Measurements from ENCODE around the gene SEC16A.

The SEC16A gene

GRCh38 chr9:136527721-136528710 lies 45.2 kb upstream of the SEC16A start:
- Histone ChIP-seq H3K23ac (ENCODE audit: low read depth, low read length, poor library complexity) (peak overlapping the region; percentile 55), H2BK15ac (ENCODE audit: low read length) (peak overlapping the region; percentile 97), H4K8ac (ENCODE audit: low read depth, low read length) (no peak overlapping the region), H4K91ac (ENCODE audit: low read depth, low read length, poor library complexity) (no peak overlapping the region), H3K36me3 (replicated peaks in 1 of 2; ENCODE audit: control insufficient read depth in 2 of 2, insufficient read depth in 2 of 2, low read length in 2 of 2) (peaks cover 14 to 43% of the 10 kb centered on the region in 2 donors), H2BK120ac (ENCODE audit: low read depth, low read length) (no peak overlapping the region), H3K9ac (ENCODE audit: low read depth, low read length, poor library complexity) (no peak overlapping the region), H3K4me2 (ENCODE audit: insufficient read depth, low read length, poor library complexity, severe bottlenecking) (no peak overlapping the region), H3K18ac (ENCODE audit: low read length) (peak overlapping the region; percentile 96), H2BK5ac (ENCODE audit: low read length) (peak overlapping the region; percentile 95), H2AK5ac (ENCODE audit: low read depth, low read length) (peak overlapping the region; percentile 99), H3K4me1 (ENCODE audit: control insufficient read depth in 2 of 2, insufficient read depth in 1 of 2, low read depth in 1 of 2, low read length in 2 of 2) (peaks cover 0 to 57% of the 10 kb centered on the region in 2 donors), H3K4me3 (ENCODE audit: low read length in 2 of 2) (no peak overlapping the region), H3K27me3 (ENCODE audit: control insufficient read depth in 3 of 3, insufficient read depth in 3 of 3, low read depth in 1 of 3, low read length in 3 of 3) (no peaks in the 10 kb centered on the region), H3K79me1 (ENCODE audit: low read depth, low read length) (peaks cover 50% of the 10 kb centered on the region), H3K4ac (ENCODE audit: low read length) (peak overlapping the region; percentile 76), H3K14ac (ENCODE audit: low read length) (no peak overlapping the region), H3K9me3 (replicated peaks in 1 of 2; ENCODE audit: control insufficient read depth in 2 of 2, insufficient read depth in 1 of 2, low read depth in 1 of 2, low read length in 2 of 2) (peaks cover 0 to 2% of the 10 kb centered on the region in 2 donors), H2BK12ac (ENCODE audit: low read length) (peak overlapping the region; percentile 82), H3K27ac (replicated peaks; ENCODE audit: low read length) (peak overlapping the region; percentile 83), H2AFZ (ENCODE audit: low read length) (no peak overlapping the region)
- no peak for DNase-seq (ENCODE audit: low spot score)
- no CpG with 5 or more reads among the region's 34 CpGs for WGBS, 2 donors (ENCODE audit: extremely low coverage in 2 of 2, insufficient read length in 2 of 2, insufficient replicate concordance in 1 of 2)

DNA sequence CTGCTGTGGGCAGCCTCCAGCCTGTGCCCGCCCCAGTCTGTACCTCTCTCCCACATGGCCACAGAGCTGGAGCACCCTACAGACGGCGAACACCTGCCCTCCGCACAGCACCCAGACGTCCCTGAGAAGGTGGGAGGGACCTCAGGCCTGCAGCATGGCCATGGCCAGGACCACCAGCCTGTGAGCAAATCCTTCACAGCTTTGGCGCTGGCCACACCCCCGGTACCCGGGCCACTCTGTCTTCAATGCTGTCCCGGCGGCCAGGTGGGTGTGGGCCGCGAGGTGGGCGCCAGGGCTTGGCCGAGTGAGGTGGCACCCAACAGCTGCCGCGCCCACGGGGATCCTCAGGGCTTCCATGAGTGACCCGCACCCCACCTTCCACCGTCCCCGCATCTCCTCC lies 44.3 kb upstream of the SEC16A start:
- H3K27me3 ChIP-seq (ENCODE audit: control insufficient read depth in 3 of 3, insufficient read depth in 3 of 3, low read depth in 1 of 3, low read length in 3 of 3): no peaks in the 10 kb centered on the region
- peak overlapping the region; percentile 96 for H3K18ac ChIP-seq (ENCODE audit: low read length)
- no peak overlapping the region for H2AFZ ChIP-seq (ENCODE audit: low read length)
- H4K8ac ChIP-seq (ENCODE audit: low read depth, low read length): peak overlapping the region; percentile 82
- H2BK12ac ChIP-seq (ENCODE audit: low read length): peak overlapping the region; percentile 82
- H3K4me1 ChIP-seq (ENCODE audit: control insufficient read depth in 2 of 2, insufficient read depth in 1 of 2, low read depth in 1 of 2, low read length in 2 of 2): peaks cover 0 to 56% of the 10 kb centered on the region in 2 donors
- peak overlapping the region; percentile 99 for H2AK5ac ChIP-seq (ENCODE audit: low read depth, low read length)
- peak overlapping the region; percentile 31 for H3K4me2 ChIP-seq (ENCODE audit: insufficient read depth, low read length, poor library complexity, severe bottlenecking)
- no peak overlapping the region for H2BK120ac ChIP-seq (ENCODE audit: low read depth, low read length)
- WGBS, 2 donors (ENCODE audit: extremely low coverage in 2 of 2, insufficient read length in 2 of 2, insufficient replicate concordance in 1 of 2): no CpG with 5 or more reads among the region's 20 CpGs
- DNase-seq (ENCODE audit: low spot score): no peak
- peaks cover 21 to 46% of the 10 kb centered on the region in 2 donors for H3K36me3 ChIP-seq (replicated peaks in 1 of 2; ENCODE audit: control insufficient read depth in 2 of 2, insufficient read depth in 2 of 2, low read length in 2 of 2)
- H3K4me3 ChIP-seq (ENCODE audit: low read length in 2 of 2): no peak overlapping the region
- H2BK15ac ChIP-seq (ENCODE audit: low read length): peak overlapping the region; percentile 97
- H3K9me3 ChIP-seq (replicated peaks in 1 of 2; ENCODE audit: control insufficient read depth in 2 of 2, insufficient read depth in 1 of 2, low read depth in 1 of 2, low read length in 2 of 2): peaks cover 0 to 2% of the 10 kb centered on the region in 2 donors
- H4K91ac ChIP-seq (ENCODE audit: low read depth, low read length, poor library complexity): no peak overlapping the region
- peak overlapping the region; percentile 85 for H3K23ac ChIP-seq (ENCODE audit: low read depth, low read length, poor library complexity)
- H3K79me1 ChIP-seq (ENCODE audit: low read depth, low read length): peaks cover 54% of the 10 kb centered on the region
- H3K9ac ChIP-seq (ENCODE audit: low read depth, low read length, poor library complexity): peak overlapping the region; percentile 44
- H3K14ac ChIP-seq (ENCODE audit: low read length): peak overlapping the region; percentile 98
- peak overlapping the region; percentile 95 for H2BK5ac ChIP-seq (ENCODE audit: low read length)
- peak overlapping the region; percentile 83 for H3K27ac ChIP-seq (replicated peaks; ENCODE audit: low read length)
- peak overlapping the region; percentile 84 for H3K4ac ChIP-seq (ENCODE audit: low read length)

GRCh38 chr9:136526625-136527066 lies 43.8 kb upstream of the SEC16A start:
- Histone ChIP-seq H2BK15ac (ENCODE audit: low read length) (peak overlapping the region; percentile 97), H2BK12ac (ENCODE audit: low read length) (peak overlapping the region; percentile 94), H3K23ac (ENCODE audit: low read depth, low read length, poor library complexity) (peak overlapping the region; percentile 85), H3K27me3 (ENCODE audit: control insufficient read depth in 3 of 3, insufficient read depth in 3 of 3, low read depth in 1 of 3, low read length in 3 of 3) (no peaks in the 10 kb centered on the region), H3K4me3 (ENCODE audit: low read length in 2 of 2) (no peak overlapping the region), H3K4ac (ENCODE audit: low read length) (peak overlapping the region; percentile 84), H2AFZ (ENCODE audit: low read length) (no peak overlapping the region), H2BK120ac (ENCODE audit: low read depth, low read length) (peak overlapping the region; percentile 87), H3K18ac (ENCODE audit: low read length) (peak overlapping the region; percentile 96), H3K9me3 (replicated peaks in 1 of 2; ENCODE audit: control insufficient read depth in 2 of 2, insufficient read depth in 1 of 2, low read depth in 1 of 2, low read length in 2 of 2) (peaks cover 0 to 2% of the 10 kb centered on the region in 2 donors), H3K4me1 (ENCODE audit: control insufficient read depth in 2 of 2, insufficient read depth in 1 of 2, low read depth in 1 of 2, low read length in 2 of 2) (peaks cover 0 to 52% of the 10 kb centered on the region in 2 donors), H3K79me1 (ENCODE audit: low read depth, low read length) (peaks cover 55% of the 10 kb centered on the region), H2BK5ac (ENCODE audit: low read length) (peak overlapping the region; percentile 95), H3K4me2 (ENCODE audit: insufficient read depth, low read length, poor library complexity, severe bottlenecking) (peak overlapping the region; percentile 31), H3K14ac (ENCODE audit: low read length) (peak overlapping the region; percentile 98), H4K91ac (ENCODE audit: low read depth, low read length, poor library complexity) (no peak overlapping the region), H3K36me3 (replicated peaks in 1 of 2; ENCODE audit: control insufficient read depth in 2 of 2, insufficient read depth in 2 of 2, low read length in 2 of 2) (peaks cover 22 to 48% of the 10 kb centered on the region in 2 donors), H3K27ac (replicated peaks; ENCODE audit: low read length) (peak overlapping the region; percentile 83), H3K9ac (ENCODE audit: low read depth, low read length, poor library complexity) (peak overlapping the region; percentile 44), H2AK5ac (ENCODE audit: low read depth, low read length) (peak overlapping the region; percentile 99), H4K8ac (ENCODE audit: low read depth, low read length) (peak overlapping the region; percentile 65)
- no CpG with 5 or more reads among the region's 30 CpGs for WGBS, 2 donors (ENCODE audit: extremely low coverage in 2 of 2, insufficient read length in 2 of 2, insufficient replicate concordance in 1 of 2)
- DNase-seq (ENCODE audit: low spot score): no peak
